DOHH2 (cell line): ENCODE measurements around the gene COA7.

ENCODE experiments used
- H3F3A ChIP-seq: fragments of 200-600 bp; sonication (generic), shearing (Covaris generic); 2 replicates; pipeline ENCODE4 v1.6.0; 2016; ENCODE audit warnings: antibody characterized with exemption, mild to moderate bottlenecking; ENCODE audit not compliant: control insufficient read depth, insufficient read depth
- H3K27ac ChIP-seq: fragments of 200-600 bp; sonication (generic); 2 replicates; pipeline ENCODE4 v1.5.1; 2014; ENCODE audit warnings: low read depth, mild to moderate bottlenecking, low read length, moderate library complexity
- H3K27me3 ChIP-seq: fragments of 200-600 bp; sonication (generic); 2 replicates; pipeline ENCODE4 v1.6.1; 2014; ENCODE audit warnings: mild to moderate bottlenecking, low read length, mixed read lengths; ENCODE audit not compliant: control insufficient read depth
- H3K36me3 ChIP-seq: fragments of 200-600 bp; sonication (generic); 2 replicates; pipeline ENCODE4 v1.6.1; 2014; ENCODE audit warnings: mild to moderate bottlenecking, low read length, moderate library complexity, mixed read lengths; ENCODE audit not compliant: control insufficient read depth
- H3K4me1 ChIP-seq: fragments of 200-600 bp; sonication (generic); 2 replicates; pipeline ENCODE4 v1.6.1; 2014; ENCODE audit warnings: mild to moderate bottlenecking, low read length, mixed read lengths; ENCODE audit not compliant: control insufficient read depth
- H3K4me2 ChIP-seq: fragments of 200-600 bp; sonication (generic); 2 replicates; pipeline ENCODE4 v1.6.0; 2014; ENCODE audit warnings: mild to moderate bottlenecking, low read length, moderate library complexity
- H3K4me3 ChIP-seq: fragments of 200-600 bp; sonication (generic); 2 replicates; pipeline ENCODE4 v1.5.1; 2014; ENCODE audit warnings: mild to moderate bottlenecking, low read length, mixed read lengths
- H3K79me2 ChIP-seq: fragments of 200-600 bp; sonication (generic); 2 replicates; pipeline ENCODE4 v1.6.1; 2014; ENCODE audit warnings: mild to moderate bottlenecking, low read length, mixed read lengths; ENCODE audit not compliant: control insufficient read depth
- H3K9me2 ChIP-seq: fragments of 200-600 bp; sonication (generic); replicated peaks from 2 replicates; pipeline ENCODE4 v1.6.1; 2014; ENCODE audit warnings: mild to moderate bottlenecking, low read length, mixed read lengths; ENCODE audit not compliant: control insufficient read depth
- H3K9me3 ChIP-seq: fragments of 200-600 bp; sonication (generic); 2 replicates; pipeline ENCODE4 v1.6.1; 2014; ENCODE audit warnings: antibody characterized with exemption, low read length, mixed read lengths; ENCODE audit not compliant: control insufficient read depth, insufficient read depth
- H4K20me1 ChIP-seq: fragments of 200-600 bp; sonication (generic); 2 replicates; pipeline ENCODE4 v1.6.0; 2014; ENCODE audit warnings: low read depth, mild to moderate bottlenecking, antibody characterized with exemption, low read length, moderate library complexity; ENCODE audit not compliant: control insufficient read depth, insufficient read depth
- EZH2phosphoT487 ChIP-seq: fragments of 200-600 bp; sonication (generic); IDR thresholded peaks from 2 replicates; pipeline ENCODE4 v1.6.1; 2017; ENCODE audit warnings: borderline replicate concordance, mild to moderate bottlenecking, antibody characterized with exemption, low read length, moderate library complexity, mixed read lengths
- TF ChIP-seq, protein P1 (sequence below): fragments of 200-600 bp; sonication (generic); IDR thresholded peaks from one replicate; pipeline ENCODE4 v1.5.1; 2014; ENCODE audit warnings: antibody characterized with exemption, mild to moderate bottlenecking, low read depth, low read length; ENCODE audit not compliant: poor library complexity, severe bottlenecking

COA7 gene

DNA sequence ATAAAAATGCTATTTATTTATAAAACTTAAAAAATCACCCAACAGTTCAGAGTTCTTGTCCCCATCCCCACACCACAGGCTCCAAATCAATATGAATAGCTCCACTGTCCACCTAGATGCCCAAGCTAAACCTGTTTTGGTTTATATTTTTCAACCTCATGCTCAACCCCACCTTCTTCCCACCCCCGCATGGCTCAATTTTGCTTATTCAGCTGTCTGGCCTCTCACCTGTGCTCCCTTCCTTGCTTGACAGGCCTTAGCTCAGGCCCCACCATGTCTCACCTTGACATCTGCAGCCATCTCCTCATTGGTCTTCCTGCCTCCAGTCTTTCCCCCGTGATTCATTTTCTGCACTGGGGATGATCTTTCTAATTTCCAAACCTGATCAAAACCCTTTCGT lies 17.8 kb downstream of the COA7 start:
- H3K27me3 ChIP-seq = no peaks in the 10 kb centered on the region

DNA sequence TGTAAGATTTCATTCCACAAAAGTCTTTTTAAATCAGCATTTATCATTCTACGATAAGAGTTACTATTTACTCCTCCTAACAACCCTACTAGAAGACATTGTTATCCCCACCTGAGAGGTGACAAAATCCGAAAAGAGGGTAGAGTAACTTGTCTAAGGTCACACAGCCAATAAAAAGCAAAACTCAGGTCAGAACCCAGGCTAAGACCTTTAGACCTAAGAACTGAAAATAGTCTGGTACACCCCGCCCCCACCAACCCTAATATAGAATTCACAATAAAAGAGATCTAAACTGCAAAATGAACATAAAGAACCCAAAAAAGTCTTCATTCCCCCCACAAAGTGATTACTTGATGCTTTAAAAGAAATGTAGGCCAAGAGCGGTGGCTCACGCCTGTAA lies 18.6 kb downstream of the COA7 start:
- H3K9me2 ChIP-seq = no peaks in the 10 kb centered on the region
- H3K4me1 ChIP-seq = peaks cover 4% of the 10 kb centered on the region; the same call in 1 of the 2 replicates
- no peaks in the 10 kb centered on the region for H3K79me2 ChIP-seq
- no peak overlapping the region for H3K4me3 ChIP-seq
- no peaks in the 10 kb centered on the region for H4K20me1 ChIP-seq
- H3K36me3 ChIP-seq = peaks cover 5% of the 10 kb centered on the region
- no peaks in the 10 kb centered on the region; the same call in 1 of the 2 replicates for H3F3A ChIP-seq
- H3K27me3 ChIP-seq = no peaks in the 10 kb centered on the region
- no peak overlapping the region for H3K27ac ChIP-seq
- no peaks in the 10 kb centered on the region for H3K9me3 ChIP-seq
- TF ChIP-seq, protein P1, sequence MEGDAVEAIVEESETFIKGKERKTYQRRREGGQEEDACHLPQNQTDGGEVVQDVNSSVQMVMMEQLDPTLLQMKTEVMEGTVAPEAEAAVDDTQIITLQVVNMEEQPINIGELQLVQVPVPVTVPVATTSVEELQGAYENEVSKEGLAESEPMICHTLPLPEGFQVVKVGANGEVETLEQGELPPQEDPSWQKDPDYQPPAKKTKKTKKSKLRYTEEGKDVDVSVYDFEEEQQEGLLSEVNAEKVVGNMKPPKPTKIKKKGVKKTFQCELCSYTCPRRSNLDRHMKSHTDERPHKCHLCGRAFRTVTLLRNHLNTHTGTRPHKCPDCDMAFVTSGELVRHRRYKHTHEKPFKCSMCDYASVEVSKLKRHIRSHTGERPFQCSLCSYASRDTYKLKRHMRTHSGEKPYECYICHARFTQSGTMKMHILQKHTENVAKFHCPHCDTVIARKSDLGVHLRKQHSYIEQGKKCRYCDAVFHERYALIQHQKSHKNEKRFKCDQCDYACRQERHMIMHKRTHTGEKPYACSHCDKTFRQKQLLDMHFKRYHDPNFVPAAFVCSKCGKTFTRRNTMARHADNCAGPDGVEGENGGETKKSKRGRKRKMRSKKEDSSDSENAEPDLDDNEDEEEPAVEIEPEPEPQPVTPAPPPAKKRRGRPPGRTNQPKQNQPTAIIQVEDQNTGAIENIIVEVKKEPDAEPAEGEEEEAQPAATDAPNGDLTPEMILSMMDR = no peak
- TF ChIP-seq EZH2phosphoT487 = no peak
- no peak overlapping the region for H3K4me2 ChIP-seq

More for the DNA sequence above, 17.8 kb downstream of the COA7 start:
- no peak overlapping the region for H3K27ac ChIP-seq
- H3K36me3 ChIP-seq = peaks cover 14% of the 10 kb centered on the region
- TF ChIP-seq, protein P1 = no peak
- TF ChIP-seq EZH2phosphoT487 = no peak
- no peaks in the 10 kb centered on the region for H3K4me1 ChIP-seq
- no peak overlapping the region for H3K4me2 ChIP-seq
- no peak overlapping the region for H3K4me3 ChIP-seq
- H4K20me1 ChIP-seq = no peaks in the 10 kb centered on the region
- H3K9me2 ChIP-seq = no peaks in the 10 kb centered on the region
- H3K9me3 ChIP-seq = no peaks in the 10 kb centered on the region
- H3K79me2 ChIP-seq = no peaks in the 10 kb centered on the region
- no peaks in the 10 kb centered on the region; the same call in 1 of the 2 replicates for H3F3A ChIP-seq

DNA sequence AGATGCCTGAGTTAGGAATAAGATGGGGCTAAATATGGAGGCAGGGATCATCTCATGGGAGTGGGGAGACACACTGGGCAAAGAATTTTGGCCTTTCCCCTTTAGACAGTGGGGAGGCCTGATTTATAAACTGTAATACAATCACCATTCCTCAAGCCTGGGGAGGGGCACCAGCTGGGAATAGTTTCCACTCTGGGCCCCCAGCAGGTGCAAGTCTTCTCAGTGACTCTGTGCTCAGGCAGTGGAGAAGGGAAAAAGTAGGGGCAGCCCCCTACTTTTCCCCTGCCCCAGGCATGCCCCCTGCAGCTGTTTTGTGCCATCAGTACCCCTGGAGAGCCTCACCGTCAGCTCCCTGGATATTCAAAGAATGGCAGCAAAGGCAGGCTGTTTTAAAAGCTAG lies 19.1 kb downstream of the COA7 start:
- Histone ChIP-seq H3K4me2 (no peak overlapping the region), H4K20me1 (no peaks in the 10 kb centered on the region), H3F3A (no peaks in the 10 kb centered on the region; the same call in 1 of the 2 replicates), H3K27ac (no peak overlapping the region), H3K9me3 (no peaks in the 10 kb centered on the region), H3K79me2 (no peaks in the 10 kb centered on the region), H3K4me3 (no peak overlapping the region), H3K9me2 (no peaks in the 10 kb centered on the region), H3K27me3 (no peaks in the 10 kb centered on the region), H3K4me1 (peaks cover 4% of the 10 kb centered on the region; the same call in 1 of the 2 replicates), H3K36me3 (peaks cover under 1% of the 10 kb centered on the region)
- no peak for TF ChIP-seq EZH2phosphoT487
- TF ChIP-seq, protein P1 = no peak
